HepG2 (cell line): ENCODE data around the gene SMIM28. TPM values are rescaled to one million over a fixed set of nuclear protein-coding genes. Genes with fewer than 3 reads are reported as not detected.

Experiments
- ATRX ChIP-seq: sonication (generic); formaldehyde crosslinking; IDR thresholded peaks from 2 replicates; pipeline ENCODE4 v1.4.0; 2020; ENCODE audit warnings: missing genetic modification reagents, borderline replicate concordance
- CBFB ChIP-seq: sonication (generic); formaldehyde crosslinking; IDR thresholded peaks from 2 replicates; pipeline ENCODE4 v1.4.0; 2020; ENCODE audit warnings: missing genetic modification reagents
- CREM ChIP-seq, 2 experiments: sonication (generic) in 1 of 2; formaldehyde crosslinking in 1 of 2; IDR thresholded peaks; 2 replicates each; pipeline versions ENCODE4 v1.4.0 to v1.6.1; 2016 to 2020; ENCODE audit warnings: antibody characterized with exemption in 1 of 2, mild to moderate bottlenecking in 1 of 2, missing genetic modification reagents in 1 of 2
- DDIT3 ChIP-seq: sonication (generic); formaldehyde crosslinking; IDR thresholded peaks from 2 replicates; pipeline ENCODE4 v1.4.0; 2020; ENCODE audit warnings: mild to moderate bottlenecking, missing genetic modification reagents
- GATAD2A ChIP-seq: IDR thresholded peaks from 2 replicates; pipeline ENCODE4 v1.6.1; 2016
- HBP1 ChIP-seq: IDR thresholded peaks from 2 replicates; pipeline ENCODE4 v1.6.1; 2016; ENCODE audit warnings: low read depth, control low read depth
- KLF12 ChIP-seq: sonication (generic); formaldehyde crosslinking; IDR thresholded peaks from 2 replicates; pipeline ENCODE4 v1.4.0; 2020; ENCODE audit warnings: missing genetic modification reagents, borderline replicate concordance
- POLR2AphosphoS5 ChIP-seq: IDR thresholded peaks from 2 replicates; pipeline ENCODE4 v1.6.1; 2012; ENCODE audit warnings: low read depth, low read length
- RARG ChIP-seq: sonication (generic); formaldehyde crosslinking; IDR thresholded peaks from 2 replicates; pipeline ENCODE4 v1.4.0; 2020; ENCODE audit warnings: low read depth, mild to moderate bottlenecking, missing genetic modification reagents
- SRY ChIP-seq: sonication (generic); formaldehyde crosslinking; IDR thresholded peaks from 2 replicates; pipeline ENCODE4 v1.8.0; 2022; ENCODE audit warnings: mild to moderate bottlenecking, missing genetic modification reagents
- STAG1 ChIP-seq: sonication (generic); formaldehyde crosslinking; IDR thresholded peaks from 2 replicates; pipeline ENCODE4 v1.4.0; 2020; ENCODE audit warnings: missing genetic modification reagents
- XBP1 ChIP-seq: sonication (generic); formaldehyde crosslinking; IDR thresholded peaks from 2 replicates; pipeline ENCODE4 v1.5.0; 2020; ENCODE audit warnings: missing genetic modification reagents
- ZBTB7B ChIP-seq: sonication (generic); formaldehyde crosslinking; IDR thresholded peaks from 2 replicates; pipeline ENCODE4 v1.4.0; 2020; ENCODE audit warnings: missing genetic modification reagents
- ZNF12 ChIP-seq: sonication (generic); formaldehyde crosslinking; IDR thresholded peaks from 2 replicates; pipeline ENCODE4 v1.5.0; 2020; ENCODE audit warnings: missing genetic modification reagents
- ZNF33A ChIP-seq: sonication (generic); formaldehyde crosslinking; IDR thresholded peaks from 2 replicates; pipeline ENCODE4 v1.5.1; 2020; ENCODE audit warnings: missing genetic modification reagents, mild to moderate bottlenecking, moderate library complexity, borderline replicate concordance
- ZNF414 ChIP-seq: sonication (generic); formaldehyde crosslinking; IDR thresholded peaks from 2 replicates; pipeline ENCODE4 v1.5.0; 2020; ENCODE audit warnings: missing genetic modification reagents
- ZNF446 ChIP-seq: sonication (generic); formaldehyde crosslinking; IDR thresholded peaks from 2 replicates; pipeline ENCODE4 v1.5.0; 2020; ENCODE audit warnings: mild to moderate bottlenecking, missing genetic modification reagents
- ZNF646 ChIP-seq: sonication (generic); formaldehyde crosslinking; IDR thresholded peaks from 2 replicates; pipeline ENCODE4 v1.9.0; 2021; ENCODE audit warnings: mild to moderate bottlenecking, missing genetic modification reagents
- ZNF720 ChIP-seq: sonication (generic); formaldehyde crosslinking; IDR thresholded peaks from 2 replicates; pipeline ENCODE4 v1.4.0; 2020; ENCODE audit warnings: missing genetic modification reagents
- ZSCAN20 ChIP-seq: sonication (generic); formaldehyde crosslinking; IDR thresholded peaks from 2 replicates; pipeline ENCODE4 v1.4.0; 2020; ENCODE audit warnings: missing genetic modification reagents, mild to moderate bottlenecking, borderline replicate concordance
- polyA plus RNA-seq, 8 experiments: library from polyadenylated mRNA; depleted of rRNA in 3 of 8; stranded (reverse) in 7 of 8; unstranded in 1 of 8; fragments of >200 nt; fragmentation: Illumina TruSeq in 4 of 8; extraction: Trizol in 4 of 8; gene quantifications; 2 replicates each; pipeline versions ENCODE4 v1.2.1 to v1.2.3, GENCODE V29; 2011 to 2016; ENCODE audit warnings: low read depth in 4 of 8, missing spikeins in 1 of 8, mixed read lengths in 1 of 8; ENCODE audit not compliant: insufficient read depth in 1 of 8
- total RNA-seq, 5 experiments: library from RNA; depleted of rRNA; stranded (reverse); fragments of >200 nt; fragmentation: Illumina TruSeq; extraction: Trizol; gene quantifications; 2 replicates each; pipeline ENCODE4 v1.2.3, GENCODE V29; 2016; ENCODE audit warnings: low read depth in 1 of 5

SMIM28 gene
- total and polyA plus RNA-seq, 2 of the 13 experiments (the other 11 are each of a cell fraction or from before 2014, with no cell fraction given) = not detected

GRCh38 chr6:138404666-138405337 lies 27.1 kb downstream of the SMIM28 start (continued):
- no peak for TF ChIP-seq HBP1 (CRISPR knock-in tag)
- no peak for TF ChIP-seq ZNF446 (CRISPR knock-in tag)
- no peak for TF ChIP-seq DDIT3 (CRISPR knock-in tag)
- TF ChIP-seq RARG = no peak
- TF ChIP-seq ZBTB7B (CRISPR knock-in tag) = no peak
- no peak; the same call in 1 of the 2 replicates for TF ChIP-seq SRY (CRISPR knock-in tag)
- no peak for TF ChIP-seq POLR2AphosphoS5
- TF ChIP-seq ZNF414 (CRISPR knock-in tag) = no peak
- no peak for TF ChIP-seq CREM (IDR thresholded peaks at IDR 0.05)
- TF ChIP-seq CREM (CRISPR knock-in tag; IDR thresholded peaks at IDR 0.05) = no peak
- TF ChIP-seq STAG1 (CRISPR knock-in tag) = no peak
- no peak for TF ChIP-seq ZSCAN20
- TF ChIP-seq CBFB (CRISPR knock-in tag) = no peak
- TF ChIP-seq GATAD2A (CRISPR knock-in tag) = peak; percentile 14; the same call in 1 of the 2 replicates
- TF ChIP-seq ZNF33A (CRISPR knock-in tag) = no peak
- no peak for TF ChIP-seq ATRX (CRISPR knock-in tag)
- no peak for TF ChIP-seq ZNF720 (CRISPR knock-in tag)
- TF ChIP-seq XBP1 (CRISPR knock-in tag) = no peak
- TF ChIP-seq KLF12 (CRISPR knock-in tag) = no peak
- TF ChIP-seq ZNF646 (CRISPR knock-in tag) = no peak
- TF ChIP-seq ZNF12 = no peak
